ENCODE results near the gene RSBN1. TPM values are rescaled to one million over a fixed set of nuclear protein-coding genes. Genes with fewer than 3 reads are reported as not detected.
A peak's percentile ranks its signal among the peaks of the same experiment; 100 is the strongest.

RSBN1 gene
- total RNA-seq, 2 donors from 2014 or later = 22.2 to 47.4 TPM

- H3K4me1 Mint-ChIP-seq = peaks cover 37% of the 10 kb centered on the region
- peak; percentile 45 for ATAC-seq (replicated peaks)
- peaks cover 66% of the 10 kb centered on the region for H3K36me3 Mint-ChIP-seq (ENCODE audit: low read depth)
- no peaks in the 10 kb centered on the region for H3K9me3 Mint-ChIP-seq
- no peaks in the 10 kb centered on the region for H3K27me3 Mint-ChIP-seq
- peak overlapping the region; percentile 48 for H3K4me3 Mint-ChIP-seq
- H3K27ac Mint-ChIP-seq = no peak overlapping the region
Observed at GRCh38 chr1:113804421-113805255, 7.6 kb downstream of the RSBN1 start.

GRCh38 chr1:113802367-113803007, 9.8 kb downstream of the RSBN1 start:
- Mint-ChIP-seq H3K4me1 (peaks cover 44% of the 10 kb centered on the region), H3K4me3 (peak overlapping the region; percentile 45), H3K36me3 (ENCODE audit: low read depth) (peaks cover 55% of the 10 kb centered on the region), H3K9me3 (no peaks in the 10 kb centered on the region), H3K27me3 (no peaks in the 10 kb centered on the region), H3K27ac (peak overlapping the region; percentile 82)
- ATAC-seq (replicated peaks) = peak; percentile 89

GRCh38 chr1:113800487-113800886, 11.8 kb downstream of the RSBN1 start:
- Mint-ChIP-seq H3K4me3 (peak overlapping the region; percentile 45), H3K27me3 (no peaks in the 10 kb centered on the region), H3K27ac (no peak overlapping the region), H3K36me3 (ENCODE audit: low read depth) (peaks cover 55% of the 10 kb centered on the region), H3K9me3 (no peaks in the 10 kb centered on the region), H3K4me1 (peaks cover 48% of the 10 kb centered on the region)
- ATAC-seq (replicated peaks) = peak; percentile 30

- peaks cover 49% of the 10 kb centered on the region for H3K4me1 Mint-ChIP-seq
- no peak overlapping the region for H3K27ac Mint-ChIP-seq
- peaks cover 64% of the 10 kb centered on the region for H3K36me3 Mint-ChIP-seq (ENCODE audit: low read depth)
Observed at GRCh38 chr1:113797472-113797871, 14.8 kb downstream of the RSBN1 start.

GRCh38 chr1:113793878-113794834, 18.1 kb downstream of the RSBN1 start:
- H3K27me3 Mint-ChIP-seq = no peaks in the 10 kb centered on the region
- H3K9me3 Mint-ChIP-seq = no peaks in the 10 kb centered on the region
- H3K4me1 Mint-ChIP-seq = peaks cover 65% of the 10 kb centered on the region
- H3K27ac Mint-ChIP-seq = no peak overlapping the region
- no peak for ATAC-seq (replicated peaks)
- no peak overlapping the region for H3K4me3 Mint-ChIP-seq
- H3K36me3 Mint-ChIP-seq (ENCODE audit: low read depth) = peaks cover 82% of the 10 kb centered on the region

More at GRCh38 chr1:113797472-113797871, 14.8 kb downstream of the RSBN1 start:
- H3K9me3 Mint-ChIP-seq = no peaks in the 10 kb centered on the region
- H3K27me3 Mint-ChIP-seq = no peaks in the 10 kb centered on the region
- no peak for ATAC-seq (replicated peaks)
- peak overlapping the region; percentile 3 for H3K4me3 Mint-ChIP-seq

DNA sequence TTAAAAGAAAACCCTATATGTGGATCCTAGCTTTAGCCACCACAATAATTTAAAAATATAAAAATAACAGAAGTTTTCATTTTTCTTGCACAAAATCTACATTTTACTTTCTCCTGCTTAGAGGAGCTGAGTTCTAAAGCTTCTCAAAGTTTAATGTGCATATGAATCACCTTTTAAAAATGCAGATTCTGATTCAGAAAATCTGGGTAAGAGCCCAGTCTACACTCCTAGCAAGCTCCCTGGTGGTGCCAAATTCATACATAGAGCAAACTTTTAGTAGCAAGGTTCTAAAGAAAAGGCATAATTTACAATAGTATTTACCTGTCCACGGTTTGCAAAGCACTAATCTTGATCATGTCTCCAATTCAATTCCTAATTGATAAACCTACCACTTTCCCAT, 19.3 kb downstream of the RSBN1 start:
- peak; percentile 21 for ATAC-seq (replicated peaks)
- H3K9me3 Mint-ChIP-seq = no peaks in the 10 kb centered on the region
- H3K36me3 Mint-ChIP-seq (ENCODE audit: low read depth) = peaks cover 84% of the 10 kb centered on the region
- H3K4me1 Mint-ChIP-seq = peaks cover 61% of the 10 kb centered on the region
- peak overlapping the region; percentile 19 for H3K4me3 Mint-ChIP-seq
- H3K27me3 Mint-ChIP-seq = no peaks in the 10 kb centered on the region
- H3K27ac Mint-ChIP-seq = no peak overlapping the region

GRCh38 chr1:113792471-113792870, 19.8 kb downstream of the RSBN1 start:
- H3K9me3 Mint-ChIP-seq = no peaks in the 10 kb centered on the region
- H3K4me3 Mint-ChIP-seq = peak overlapping the region; percentile 28
- H3K4me1 Mint-ChIP-seq = peaks cover 61% of the 10 kb centered on the region
- ATAC-seq (replicated peaks) = peak; percentile 61
- H3K27me3 Mint-ChIP-seq = no peaks in the 10 kb centered on the region
- H3K36me3 Mint-ChIP-seq (ENCODE audit: low read depth) = peaks cover 84% of the 10 kb centered on the region
- peak overlapping the region; percentile 61 for H3K27ac Mint-ChIP-seq

DNA sequence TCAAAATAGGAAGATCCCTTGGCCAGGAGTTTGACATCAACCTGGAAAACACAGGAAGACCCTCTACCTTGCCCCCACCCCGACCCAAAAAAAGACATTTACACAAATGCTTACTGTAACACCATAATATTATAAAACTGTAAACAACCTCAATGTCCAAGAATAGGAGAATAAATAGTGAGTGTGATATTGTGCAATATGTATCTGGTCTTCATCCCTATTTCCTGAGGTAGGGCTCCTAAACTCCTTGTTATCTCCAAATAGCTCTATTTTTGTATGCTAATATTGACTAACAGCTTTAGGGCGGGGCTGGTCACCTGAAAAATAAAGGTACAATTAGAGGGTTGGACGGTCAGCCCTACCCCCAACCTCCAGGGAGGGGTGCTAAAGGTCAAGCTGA, 23.5 kb downstream of the RSBN1 start:
- Mint-ChIP-seq H3K4me1 (peaks cover 72% of the 10 kb centered on the region), H3K27ac (no peak overlapping the region), H3K4me3 (no peak overlapping the region), H3K36me3 (ENCODE audit: low read depth) (peaks cover 58% of the 10 kb centered on the region), H3K27me3 (no peaks in the 10 kb centered on the region), H3K9me3 (no peaks in the 10 kb centered on the region)
- ATAC-seq (replicated peaks) = no peak

DNA sequence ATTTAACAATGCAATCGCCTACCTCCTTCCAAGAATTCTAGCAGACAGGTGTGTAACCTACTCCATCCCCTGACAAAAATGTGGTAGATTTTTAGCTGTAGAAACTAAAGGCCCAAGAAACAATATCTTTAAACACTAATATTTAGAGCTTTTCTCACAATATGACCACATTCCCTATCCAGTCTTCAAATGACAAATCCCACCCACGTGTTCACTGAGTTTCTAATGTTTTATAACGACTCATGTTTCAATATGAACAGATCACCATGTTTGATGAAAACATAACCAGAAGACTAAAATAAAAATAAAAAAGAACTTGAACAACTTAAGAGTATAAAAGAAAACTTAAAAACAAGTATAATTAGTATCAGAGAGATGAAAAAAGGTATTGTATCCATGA, 24.6 kb downstream of the RSBN1 start:
- no peaks in the 10 kb centered on the region for H3K27me3 Mint-ChIP-seq
- H3K4me3 Mint-ChIP-seq = peak overlapping the region; percentile 53
- peaks cover 50% of the 10 kb centered on the region for H3K36me3 Mint-ChIP-seq (ENCODE audit: low read depth)
- peaks cover 69% of the 10 kb centered on the region for H3K4me1 Mint-ChIP-seq
- peak; percentile 15 for ATAC-seq (replicated peaks)
- H3K9me3 Mint-ChIP-seq = no peaks in the 10 kb centered on the region
- peak overlapping the region; percentile 82 for H3K27ac Mint-ChIP-seq

DNA sequence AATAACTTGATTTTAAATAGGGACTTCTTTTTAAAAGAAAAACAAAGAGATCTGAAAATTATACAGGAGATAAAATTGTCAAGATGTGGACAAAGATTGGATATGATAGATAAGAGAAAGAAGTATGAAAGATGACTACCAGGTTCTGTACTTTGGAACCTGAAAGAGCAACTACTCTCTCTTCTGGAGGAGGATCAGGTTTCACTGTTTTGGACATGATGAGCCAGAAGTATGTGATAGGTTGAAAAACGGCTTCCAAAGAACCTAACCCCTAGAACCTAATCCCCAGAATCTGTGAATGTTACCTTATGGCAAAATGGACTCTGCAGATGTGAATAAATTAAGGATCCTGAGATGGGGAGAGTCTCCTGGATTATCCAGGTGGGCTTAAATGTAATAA, 26.2 kb downstream of the RSBN1 start:
- H3K4me1 Mint-ChIP-seq = peaks cover 59% of the 10 kb centered on the region
- peak overlapping the region; percentile 35 for H3K27ac Mint-ChIP-seq
- H3K27me3 Mint-ChIP-seq = no peaks in the 10 kb centered on the region
- peaks cover 42% of the 10 kb centered on the region for H3K36me3 Mint-ChIP-seq (ENCODE audit: low read depth)
- H3K9me3 Mint-ChIP-seq = no peaks in the 10 kb centered on the region
- ATAC-seq (replicated peaks) = peak; percentile 16
- H3K4me3 Mint-ChIP-seq = peak overlapping the region; percentile 27

DNA sequence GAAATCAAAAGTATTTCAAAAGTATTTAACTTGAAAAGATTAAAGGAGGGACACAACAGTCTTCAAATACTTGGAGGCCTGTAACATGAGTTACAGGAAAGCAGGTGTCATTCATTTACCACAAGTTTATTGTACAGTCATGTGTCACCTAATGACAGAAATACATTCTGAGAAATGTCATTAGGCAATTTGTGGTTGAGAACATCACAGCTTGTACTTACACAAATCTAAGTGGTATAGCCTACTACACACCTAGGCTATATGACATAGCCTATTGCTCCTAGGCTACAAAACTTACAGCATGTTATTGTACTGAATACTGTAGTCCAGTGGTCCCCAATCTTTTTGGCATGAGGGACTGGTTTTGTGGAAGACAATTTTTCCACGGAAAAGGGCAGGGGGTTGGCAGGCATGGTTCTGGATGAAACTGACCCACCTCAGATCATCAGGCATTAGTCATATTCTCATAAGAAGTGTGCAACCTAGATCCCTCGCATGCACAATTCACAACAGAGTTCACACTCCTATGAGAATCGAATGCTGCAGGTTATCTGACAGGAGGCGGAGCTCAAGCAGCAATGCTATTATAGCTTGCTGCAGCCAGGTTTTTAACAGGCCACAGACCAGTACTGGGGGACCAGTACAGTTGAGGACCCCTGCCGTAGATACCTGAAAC, 28.0 kb downstream of the RSBN1 start:
- Mint-ChIP-seq H3K9me3 (no peaks in the 10 kb centered on the region), H3K4me3 (no peak overlapping the region), H3K27me3 (no peaks in the 10 kb centered on the region), H3K27ac (peak overlapping the region; percentile 93), H3K4me1 (peaks cover 45% of the 10 kb centered on the region), H3K36me3 (ENCODE audit: low read depth) (peaks cover 25% of the 10 kb centered on the region)
- ATAC-seq (replicated peaks) = peak; percentile 83

- H3K27me3 Mint-ChIP-seq = no peaks in the 10 kb centered on the region
- H3K4me1 Mint-ChIP-seq = peaks cover 52% of the 10 kb centered on the region
- H3K27ac Mint-ChIP-seq = peak overlapping the region; percentile 93
- H3K4me3 Mint-ChIP-seq = no peak overlapping the region
- H3K9me3 Mint-ChIP-seq = no peaks in the 10 kb centered on the region
- peaks cover 25% of the 10 kb centered on the region for H3K36me3 Mint-ChIP-seq (ENCODE audit: low read depth)
- peak; percentile 66 for ATAC-seq (replicated peaks)
Observed at GRCh38 chr1:113783254-113784103, 28.8 kb downstream of the RSBN1 start.

DNA sequence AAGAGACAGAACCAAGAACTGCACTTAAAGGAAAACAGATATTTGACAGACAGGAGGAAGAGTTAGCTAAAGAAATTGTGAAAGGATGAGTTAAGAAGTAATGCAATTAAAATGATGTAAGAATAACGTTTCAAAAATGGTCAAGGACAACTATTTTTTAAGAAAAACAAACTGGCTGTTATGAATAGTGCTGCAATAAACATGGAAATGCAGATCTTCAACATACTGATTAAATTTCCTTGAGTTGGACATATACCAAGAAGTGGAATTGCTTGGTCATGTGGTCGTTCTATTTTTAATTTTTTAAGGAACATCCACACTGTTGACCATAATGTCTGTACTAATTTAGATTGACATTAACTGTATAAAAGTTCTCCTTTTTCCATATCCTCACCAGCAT, 29.9 kb downstream of the RSBN1 start:
- Mint-ChIP-seq H3K4me1 (peaks cover 45% of the 10 kb centered on the region), H3K4me3 (no peak overlapping the region), H3K27me3 (no peaks in the 10 kb centered on the region), H3K36me3 (ENCODE audit: low read depth) (peaks cover 20% of the 10 kb centered on the region), H3K9me3 (no peaks in the 10 kb centered on the region), H3K27ac (no peak overlapping the region)
- no peak for ATAC-seq (replicated peaks)
